Retinal pigment epithelial cell (primary cell): ENCODE measurements around the gene ARHGAP20.

Source experiments
- DNase-seq: peaks from one replicate; pipeline ENCODE4 v3.0.0-alpha.2; 2010; ENCODE audit warnings: low read depth
- H3K4me3 ChIP-seq: 2 replicates; pipeline ENCODE4 v1.5.1; 2011; ENCODE audit warnings: mild to moderate bottlenecking, low read length, control low read depth, moderate library complexity
- TF ChIP-seq, protein P1 (sequence below): conservative IDR thresholded peaks from 2 replicates; pipeline ENCODE4 v1.5.1; 2011; ENCODE audit warnings: low read depth, low read length, control low read depth, inconsistent platforms

The ARHGAP20 gene

DNA sequence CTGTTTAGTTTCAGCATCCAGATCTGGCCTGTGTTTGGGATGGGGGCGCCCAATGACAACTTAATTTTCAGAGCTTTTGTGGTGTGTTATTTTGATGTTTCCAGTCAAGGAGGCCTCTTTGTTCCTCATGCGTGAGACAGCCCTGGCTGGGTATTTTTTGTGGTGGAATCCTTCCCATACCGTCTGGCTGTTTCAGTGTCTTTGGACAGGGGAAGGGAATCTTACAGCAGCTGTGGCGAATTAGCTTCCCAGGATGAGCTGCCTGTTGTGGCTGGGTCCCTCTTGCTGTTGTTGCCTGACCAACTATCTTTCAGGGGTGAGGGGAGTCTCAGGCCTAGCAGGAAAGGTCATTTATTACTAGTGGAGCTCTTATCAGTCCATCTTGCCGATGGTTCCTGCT lies 138.8 kb downstream of the ARHGAP20 start:
- DNase-seq, result no peak
- TF ChIP-seq, protein P1, sequence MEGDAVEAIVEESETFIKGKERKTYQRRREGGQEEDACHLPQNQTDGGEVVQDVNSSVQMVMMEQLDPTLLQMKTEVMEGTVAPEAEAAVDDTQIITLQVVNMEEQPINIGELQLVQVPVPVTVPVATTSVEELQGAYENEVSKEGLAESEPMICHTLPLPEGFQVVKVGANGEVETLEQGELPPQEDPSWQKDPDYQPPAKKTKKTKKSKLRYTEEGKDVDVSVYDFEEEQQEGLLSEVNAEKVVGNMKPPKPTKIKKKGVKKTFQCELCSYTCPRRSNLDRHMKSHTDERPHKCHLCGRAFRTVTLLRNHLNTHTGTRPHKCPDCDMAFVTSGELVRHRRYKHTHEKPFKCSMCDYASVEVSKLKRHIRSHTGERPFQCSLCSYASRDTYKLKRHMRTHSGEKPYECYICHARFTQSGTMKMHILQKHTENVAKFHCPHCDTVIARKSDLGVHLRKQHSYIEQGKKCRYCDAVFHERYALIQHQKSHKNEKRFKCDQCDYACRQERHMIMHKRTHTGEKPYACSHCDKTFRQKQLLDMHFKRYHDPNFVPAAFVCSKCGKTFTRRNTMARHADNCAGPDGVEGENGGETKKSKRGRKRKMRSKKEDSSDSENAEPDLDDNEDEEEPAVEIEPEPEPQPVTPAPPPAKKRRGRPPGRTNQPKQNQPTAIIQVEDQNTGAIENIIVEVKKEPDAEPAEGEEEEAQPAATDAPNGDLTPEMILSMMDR, result no peak
- no peak overlapping the region for H3K4me3 ChIP-seq

DNA sequence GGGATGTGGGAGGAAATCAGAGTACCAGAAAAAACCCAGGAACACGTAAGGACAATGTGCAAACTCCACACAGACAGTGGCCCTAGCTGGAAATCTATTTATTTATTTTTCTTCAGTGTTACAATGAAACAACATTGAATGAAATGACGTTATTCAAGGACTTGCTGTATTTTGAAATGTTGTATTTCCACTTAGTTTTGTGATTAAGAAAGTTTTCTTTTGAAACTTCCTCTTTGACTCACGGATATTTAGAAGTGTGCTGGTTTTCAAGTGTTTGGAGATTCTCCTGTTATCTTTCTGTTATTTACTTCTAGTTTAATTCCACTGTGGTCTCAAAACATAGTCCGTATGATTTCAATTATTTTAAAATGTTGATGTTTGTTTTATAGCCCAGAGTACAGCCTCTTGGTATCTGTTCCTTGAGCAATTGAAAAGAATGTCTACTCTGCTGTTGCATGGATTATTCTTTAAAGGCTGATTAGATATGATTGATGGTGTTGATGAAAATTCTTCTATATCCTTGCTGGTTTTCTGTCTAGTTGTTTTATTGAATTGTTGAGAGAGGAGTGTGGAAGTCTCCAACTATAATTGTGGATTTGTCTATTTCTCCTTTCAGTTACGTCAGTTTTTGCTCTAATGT lies 141.0 kb downstream of the ARHGAP20 start:
- TF ChIP-seq, protein P1, result no peak
- no peak overlapping the region for H3K4me3 ChIP-seq
- no peak for DNase-seq

DNA sequence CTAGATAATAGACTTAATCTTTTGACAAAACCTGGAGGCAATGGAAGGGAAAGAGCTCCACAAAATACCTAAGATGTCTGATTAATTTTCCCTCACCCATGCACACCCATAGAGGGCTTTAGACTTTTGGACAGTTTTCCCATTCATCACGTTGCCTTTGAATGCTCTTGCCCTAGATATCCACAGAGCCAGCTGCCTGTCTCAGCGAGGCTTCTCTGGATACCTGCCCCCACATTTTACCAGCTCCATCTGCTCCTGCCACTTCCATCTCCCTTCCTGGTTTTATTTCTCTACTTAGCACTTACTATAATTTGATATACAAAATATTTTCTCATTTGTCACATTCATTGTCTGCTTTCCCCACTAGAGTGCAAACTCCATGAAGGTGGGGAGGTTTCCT lies 145.7 kb downstream of the ARHGAP20 start:
- no peak overlapping the region for H3K4me3 ChIP-seq
- no peak for DNase-seq
- TF ChIP-seq, protein P1, result no peak

GRCh38 chr11:110565357-110566336 lies 146.6 kb downstream of the ARHGAP20 start:
- no peak for DNase-seq
- H3K4me3 ChIP-seq, result no peak overlapping the region
- TF ChIP-seq, protein P1, result no peak

DNA sequence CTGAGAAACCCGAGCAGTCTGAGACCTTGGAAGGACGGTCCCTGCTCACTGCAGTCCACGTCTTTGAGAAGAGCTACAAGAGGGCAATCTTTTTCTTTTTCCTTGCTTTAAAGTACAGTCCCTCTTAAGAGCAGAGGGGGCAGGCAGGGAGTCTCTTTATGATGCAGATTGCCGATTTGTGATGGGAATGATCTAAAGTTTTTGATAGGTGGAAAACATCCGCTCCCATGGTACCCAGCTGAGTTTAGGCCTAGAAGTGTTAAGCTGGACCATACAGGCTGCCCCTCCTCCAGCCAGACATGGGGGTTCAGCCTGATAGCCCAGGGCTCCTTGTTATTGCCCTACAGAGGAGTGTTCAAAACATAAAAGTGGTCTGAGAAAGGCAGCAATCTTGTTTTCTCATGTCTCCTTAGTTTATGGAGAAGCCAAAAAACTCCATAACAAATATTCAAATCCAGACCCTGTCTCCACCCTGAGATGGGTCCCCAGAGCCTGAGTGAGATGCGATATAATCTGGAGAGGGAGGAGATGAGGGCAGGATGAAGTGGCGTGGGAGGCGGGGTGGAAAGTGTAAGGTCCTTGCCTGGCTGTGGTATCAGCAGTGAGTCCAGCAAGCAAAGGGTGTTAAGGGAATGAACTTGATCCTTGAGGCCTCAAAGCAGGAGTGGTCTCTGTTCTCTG lies 147.4 kb downstream of the ARHGAP20 start:
- H3K4me3 ChIP-seq, result no peak overlapping the region
- TF ChIP-seq, protein P1, result no peak
- no peak for DNase-seq

DNA sequence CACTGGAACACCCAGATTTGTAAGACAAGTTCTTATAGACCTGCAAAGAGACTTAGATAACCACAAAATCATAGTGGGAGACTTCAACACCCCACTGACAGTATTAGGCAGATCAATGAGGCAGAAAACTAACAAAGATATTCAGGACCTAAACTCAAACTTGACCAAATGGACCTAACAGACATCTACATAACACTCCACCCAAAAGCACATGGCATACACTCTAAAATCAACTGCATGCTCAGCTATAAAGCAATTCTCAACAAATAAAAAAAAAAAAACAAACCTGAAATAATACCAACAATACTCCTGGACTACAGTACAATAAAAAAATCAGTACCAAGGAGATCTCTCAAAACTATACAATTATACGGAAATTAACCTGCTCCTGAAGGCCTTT lies 167.5 kb downstream of the ARHGAP20 start:
- DNase-seq, result no peak
- TF ChIP-seq, protein P1, result no peak
- no peak overlapping the region for H3K4me3 ChIP-seq
